HFF-Myc (cell line): ENCODE results near the gene PRDM15.

Experiments
- DNase-seq: peaks from one replicate; pipeline ENCODE4 v3.0.0-alpha.2; 2011; ENCODE audit warnings: low read depth; ENCODE audit errors: extremely low read depth
- H3K4me3 ChIP-seq: replicated peaks from 2 replicates; pipeline ENCODE4 v1.5.1; 2011; ENCODE audit warnings: low read depth, mild to moderate bottlenecking, control low read depth, low read length
- TF ChIP-seq, protein P1 (sequence below): IDR thresholded peaks from 2 replicates; pipeline ENCODE4 v1.5.1; 2012; ENCODE audit warnings: mild to moderate bottlenecking, low read depth, low read length, control low read depth; ENCODE audit errors: missing control alignments

PRDM15 gene

DNA sequence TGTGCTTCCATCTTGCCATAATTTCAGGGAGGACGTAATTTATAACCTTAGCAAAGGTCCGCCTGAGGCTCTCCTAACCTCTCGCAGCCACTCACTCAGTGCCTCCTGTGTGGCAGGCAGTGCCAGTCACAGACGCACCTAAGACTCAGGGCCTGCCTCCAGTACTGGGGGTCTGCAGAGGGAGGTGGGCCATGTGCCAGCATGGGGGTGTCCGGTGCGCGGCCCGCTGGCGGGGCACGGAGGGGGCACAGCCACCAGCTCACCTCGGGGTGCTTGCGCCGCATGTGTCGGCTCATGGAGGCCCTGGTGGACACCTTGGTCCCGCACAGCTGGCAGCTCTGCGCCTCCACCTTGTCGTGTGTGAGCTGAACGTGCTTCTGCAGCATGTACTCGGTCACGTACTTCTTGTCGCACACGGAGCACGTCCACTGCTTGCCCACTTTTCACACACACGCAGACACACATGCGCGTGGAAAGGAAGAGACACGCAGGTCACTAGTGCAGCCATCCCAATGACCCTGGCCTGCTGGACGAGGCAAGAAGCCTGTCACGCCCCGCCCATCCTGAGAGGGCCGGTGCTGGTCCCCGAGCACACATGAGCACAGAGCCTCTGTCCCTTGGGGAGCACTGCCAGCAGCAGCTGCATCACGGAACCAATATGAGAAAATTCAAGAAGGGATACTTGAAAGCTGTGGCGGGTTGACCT is 69.1 kb downstream of the PRDM15 start:
- DNase-seq, result no peak
- TF ChIP-seq, protein P1, sequence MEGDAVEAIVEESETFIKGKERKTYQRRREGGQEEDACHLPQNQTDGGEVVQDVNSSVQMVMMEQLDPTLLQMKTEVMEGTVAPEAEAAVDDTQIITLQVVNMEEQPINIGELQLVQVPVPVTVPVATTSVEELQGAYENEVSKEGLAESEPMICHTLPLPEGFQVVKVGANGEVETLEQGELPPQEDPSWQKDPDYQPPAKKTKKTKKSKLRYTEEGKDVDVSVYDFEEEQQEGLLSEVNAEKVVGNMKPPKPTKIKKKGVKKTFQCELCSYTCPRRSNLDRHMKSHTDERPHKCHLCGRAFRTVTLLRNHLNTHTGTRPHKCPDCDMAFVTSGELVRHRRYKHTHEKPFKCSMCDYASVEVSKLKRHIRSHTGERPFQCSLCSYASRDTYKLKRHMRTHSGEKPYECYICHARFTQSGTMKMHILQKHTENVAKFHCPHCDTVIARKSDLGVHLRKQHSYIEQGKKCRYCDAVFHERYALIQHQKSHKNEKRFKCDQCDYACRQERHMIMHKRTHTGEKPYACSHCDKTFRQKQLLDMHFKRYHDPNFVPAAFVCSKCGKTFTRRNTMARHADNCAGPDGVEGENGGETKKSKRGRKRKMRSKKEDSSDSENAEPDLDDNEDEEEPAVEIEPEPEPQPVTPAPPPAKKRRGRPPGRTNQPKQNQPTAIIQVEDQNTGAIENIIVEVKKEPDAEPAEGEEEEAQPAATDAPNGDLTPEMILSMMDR, result no peak
- no peak overlapping the region for H3K4me3 ChIP-seq

GRCh38 chr21:41808846-41809245 is 70.3 kb downstream of the PRDM15 start:
- TF ChIP-seq, protein P1, result no peak
- no peak for DNase-seq
- no peak overlapping the region for H3K4me3 ChIP-seq

- TF ChIP-seq, protein P1, result no peak
- no peak overlapping the region for H3K4me3 ChIP-seq
- no peak for DNase-seq
Observed at GRCh38 chr21:41808094-41808493, 71.0 kb downstream of the PRDM15 start.

- TF ChIP-seq, protein P1, result no peak
- H3K4me3 ChIP-seq, result no peak overlapping the region
- no peak for DNase-seq
Observed at GRCh38 chr21:41806773-41807172, 72.4 kb downstream of the PRDM15 start.

GRCh38 chr21:41805643-41806042 is 73.5 kb downstream of the PRDM15 start:
- TF ChIP-seq, protein P1, result no peak
- H3K4me3 ChIP-seq, result no peak overlapping the region
- no peak for DNase-seq

GRCh38 chr21:41805038-41805437 is 74.1 kb downstream of the PRDM15 start:
- TF ChIP-seq, protein P1, result no peak
- no peak for DNase-seq
- H3K4me3 ChIP-seq, result no peak overlapping the region

- TF ChIP-seq, protein P1, result no peak
- DNase-seq, result no peak
- no peak overlapping the region for H3K4me3 ChIP-seq
Observed at GRCh38 chr21:41804381-41804780, 74.8 kb downstream of the PRDM15 start.
